Subcutaneous adipose tissue (tissue), 4 donors: ENCODE data around the gene SEPTIN8. TPM values are rescaled to one million over a fixed set of nuclear protein-coding genes. Genes with fewer than 3 reads are reported as not detected.

Experiments
- total RNA-seq, 4 donors: library from RNA; depleted of rRNA; stranded (reverse); fragments of >200 nt; gene quantifications; one replicate each; pipeline ENCODE4 v1.1.0, GENCODE V29; 2016
- TF ChIP-seq, protein P1 (sequence below): fragments of 450-650 bp; IDR thresholded peaks from one replicate; pipeline ENCODE4 v1.5.1; 2016; ENCODE audit warnings: low read depth, mild to moderate bottlenecking, control low read depth, antibody characterized with exemption, moderate library complexity

Gene SEPTIN8
- total RNA-seq, 4 donors from 2014 or later, result 19.9 to 30.8 (median 22.4) TPM

GRCh38 chr5:132785365-132785764 is 8.3 kb upstream of the SEPTIN8 start:
- TF ChIP-seq, protein P1, sequence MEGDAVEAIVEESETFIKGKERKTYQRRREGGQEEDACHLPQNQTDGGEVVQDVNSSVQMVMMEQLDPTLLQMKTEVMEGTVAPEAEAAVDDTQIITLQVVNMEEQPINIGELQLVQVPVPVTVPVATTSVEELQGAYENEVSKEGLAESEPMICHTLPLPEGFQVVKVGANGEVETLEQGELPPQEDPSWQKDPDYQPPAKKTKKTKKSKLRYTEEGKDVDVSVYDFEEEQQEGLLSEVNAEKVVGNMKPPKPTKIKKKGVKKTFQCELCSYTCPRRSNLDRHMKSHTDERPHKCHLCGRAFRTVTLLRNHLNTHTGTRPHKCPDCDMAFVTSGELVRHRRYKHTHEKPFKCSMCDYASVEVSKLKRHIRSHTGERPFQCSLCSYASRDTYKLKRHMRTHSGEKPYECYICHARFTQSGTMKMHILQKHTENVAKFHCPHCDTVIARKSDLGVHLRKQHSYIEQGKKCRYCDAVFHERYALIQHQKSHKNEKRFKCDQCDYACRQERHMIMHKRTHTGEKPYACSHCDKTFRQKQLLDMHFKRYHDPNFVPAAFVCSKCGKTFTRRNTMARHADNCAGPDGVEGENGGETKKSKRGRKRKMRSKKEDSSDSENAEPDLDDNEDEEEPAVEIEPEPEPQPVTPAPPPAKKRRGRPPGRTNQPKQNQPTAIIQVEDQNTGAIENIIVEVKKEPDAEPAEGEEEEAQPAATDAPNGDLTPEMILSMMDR, result no peak

- TF ChIP-seq, protein P1, result no peak
Measured at GRCh38 chr5:132782101-132782500, 5.1 kb upstream of the SEPTIN8 start.

- TF ChIP-seq, protein P1, result no peak
Measured at GRCh38 chr5:132781029-132781428, 4.0 kb upstream of the SEPTIN8 start.

DNA sequence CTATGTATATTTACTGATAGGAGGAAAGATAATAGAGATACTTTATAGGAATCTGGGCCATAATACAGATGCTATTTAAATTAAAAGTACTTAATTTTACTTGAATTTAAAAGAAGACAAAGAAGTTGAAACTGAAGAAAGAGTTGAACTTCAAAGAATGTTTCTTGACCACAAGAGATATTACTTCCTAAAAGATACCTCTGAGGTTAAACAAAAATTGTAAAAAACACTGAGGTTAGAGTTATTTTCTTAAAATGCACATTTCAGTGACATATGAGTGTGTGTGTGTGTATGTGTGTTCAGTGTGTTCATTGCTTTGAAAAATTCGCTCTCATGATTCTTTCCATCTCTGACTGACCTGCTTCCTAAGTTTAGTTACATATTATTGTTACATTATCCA is 3.5 kb upstream of the SEPTIN8 start:
- TF ChIP-seq, protein P1, result no peak

GRCh38 chr5:132779961-132780360 is 2.9 kb upstream of the SEPTIN8 start:
- TF ChIP-seq, protein P1, result no peak

- TF ChIP-seq, protein P1, result no peak
Measured at GRCh38 chr5:132778856-132779255, 1.8 kb upstream of the SEPTIN8 start.

GRCh38 chr5:132778129-132778528 is 1.1 kb upstream of the SEPTIN8 start:
- TF ChIP-seq, protein P1, result no peak

DNA sequence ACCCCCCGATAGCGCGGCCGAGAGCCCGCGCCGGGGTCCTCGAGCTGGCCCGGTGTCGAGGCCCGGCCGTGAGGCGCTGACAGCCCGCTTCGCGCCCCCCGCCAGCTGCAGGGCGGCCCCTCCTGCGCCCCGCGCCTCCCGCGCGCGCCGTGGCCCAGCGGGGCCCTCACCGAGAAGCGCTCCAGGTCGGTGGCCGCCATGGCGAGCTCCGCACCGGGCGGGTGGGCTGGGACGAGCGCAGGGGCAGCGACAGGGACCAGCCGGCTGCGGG is 166 bp downstream of the SEPTIN8 start:
- TF ChIP-seq, protein P1, result no peak
